Measurements from ENCODE around the gene ZNF548.
"Not testable (repeated sequence)": the region's sequence is repeated elsewhere in the genome, so short reads cannot be mapped to it uniquely, and the experiment has no call there.

Gene ZNF548

GRCh38 chr19:57389730-57390598 is at the start of gene ZNF548:
ZNF548 (plus strand) TSS chr19:57389854; CDS start chr19:57390100, 246 bp downstream.
- DNase-seq (ENCODE audit: low read depth), result peak; percentile 99

- DNase-seq (ENCODE audit: low read depth), result no peak
Measured at GRCh38 chr19:57342582-57342981, 47.1 kb upstream of the ZNF548 start.

DNA sequence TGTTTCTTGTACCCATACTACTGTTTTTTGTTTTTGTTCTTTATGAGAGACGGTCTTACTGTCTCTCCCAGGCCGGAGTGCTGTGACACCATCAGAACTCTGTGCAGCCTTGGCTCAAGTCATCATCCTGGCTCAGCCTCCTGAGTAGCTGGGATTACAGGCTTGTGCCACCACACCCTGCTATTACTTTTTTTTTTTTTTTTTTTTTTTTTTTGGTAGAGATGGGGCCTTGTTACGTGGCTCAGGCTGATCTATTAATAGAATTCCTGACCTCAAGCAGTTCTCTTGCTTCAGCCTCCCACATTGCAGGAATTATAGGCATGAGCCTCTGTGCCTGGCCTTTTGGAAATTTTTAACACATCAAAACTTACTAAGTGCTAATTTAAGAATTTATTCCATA is 41.5 kb upstream of the ZNF548 start:
- DNase-seq (ENCODE audit: low read depth), result no peak

DNA sequence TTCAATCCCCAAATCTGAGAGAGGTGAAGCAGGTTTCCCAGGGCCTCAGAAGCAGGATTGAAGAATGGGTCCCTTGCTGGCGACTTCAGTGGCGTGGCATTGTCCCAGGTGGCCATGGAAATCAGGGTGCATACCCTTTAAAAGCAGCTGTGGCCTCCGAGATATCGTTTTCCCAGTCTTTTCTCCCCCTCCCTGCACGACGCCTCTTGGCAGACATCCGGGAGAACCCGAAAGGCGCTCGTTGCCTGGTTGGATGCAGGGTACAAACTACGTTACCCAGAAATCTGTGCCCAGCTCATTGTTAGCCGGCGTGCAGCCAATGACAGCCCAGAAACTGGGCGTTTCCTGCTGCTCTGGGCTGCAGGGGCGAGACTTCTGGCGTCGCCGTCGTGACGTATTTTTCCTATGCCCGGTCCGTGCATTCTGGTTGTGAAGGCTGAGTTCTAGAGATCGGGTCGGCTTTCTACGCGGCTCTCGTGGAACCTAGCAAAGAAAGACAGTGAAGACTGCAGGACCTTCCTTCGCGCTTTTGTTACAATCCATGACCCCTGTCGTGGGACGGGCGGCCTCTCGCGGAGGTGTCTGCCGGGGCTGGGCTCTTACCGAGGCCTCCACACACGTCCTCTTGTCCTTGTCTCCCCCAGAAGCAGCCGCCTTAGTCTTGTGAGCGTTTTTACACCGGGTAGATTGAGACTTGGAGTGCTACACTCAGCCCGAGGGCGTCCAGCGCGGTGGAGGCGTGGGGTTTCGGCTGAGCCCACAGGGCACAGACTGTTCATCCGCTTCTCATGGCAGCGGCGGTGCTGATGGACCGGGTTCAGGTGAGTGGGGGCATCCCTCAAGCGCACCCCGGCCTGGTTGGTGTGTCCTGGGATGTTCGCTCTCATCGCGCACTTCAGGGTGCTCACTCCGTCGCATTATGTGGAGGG is 38.5 kb upstream of the ZNF548 start, which contains the start of gene ZNF304:
Gene ZNF304 (plus strand): TSS at position 395 of the 929 bp plus-strand sequence. CDS start 394 bp downstream, at position 789.
- peak; percentile 68 for DNase-seq (ENCODE audit: low read depth)

DNA sequence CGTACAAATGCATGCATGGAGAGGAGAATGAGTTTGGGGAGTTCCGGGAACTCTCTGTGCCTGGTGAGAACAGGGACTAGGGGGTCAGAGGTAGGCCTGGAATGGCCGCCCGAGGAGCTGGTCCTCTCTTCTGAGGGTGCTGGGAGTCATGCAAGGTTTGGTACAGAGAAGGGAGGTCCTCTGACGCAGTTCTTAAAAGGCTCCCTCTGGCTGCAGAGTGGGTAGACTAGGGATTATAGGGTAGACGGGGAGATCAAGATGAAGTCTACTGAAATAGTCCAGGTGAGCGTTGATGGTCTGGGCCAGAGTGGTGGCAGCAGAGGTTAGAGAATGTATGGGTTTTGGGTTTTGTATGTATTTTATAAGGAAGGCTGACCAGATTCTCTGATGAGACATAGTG is 37.8 kb upstream of the ZNF548 start:
- DNase-seq (ENCODE audit: low read depth), result no peak

DNA sequence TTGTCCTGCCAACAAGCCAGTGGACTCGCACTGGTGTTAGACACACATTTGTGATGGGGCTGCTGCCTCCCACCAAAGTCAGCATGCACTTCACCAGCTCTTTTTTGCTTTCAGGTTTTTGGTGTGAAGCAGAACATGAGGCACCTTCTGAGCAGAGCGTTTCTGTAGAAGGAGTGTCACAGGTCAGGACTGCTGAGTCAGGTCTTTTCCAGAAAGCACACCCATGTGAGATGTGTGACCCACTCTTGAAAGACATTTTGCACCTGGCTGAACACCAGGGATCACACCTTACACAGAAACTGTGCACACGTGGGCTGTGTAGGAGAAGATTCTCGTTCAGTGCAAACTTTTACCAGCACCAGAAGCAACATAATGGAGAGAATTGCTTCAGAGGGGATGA is 33.7 kb upstream of the ZNF548 start:
- DNase-seq (ENCODE audit: low read depth), result no peak

DNA sequence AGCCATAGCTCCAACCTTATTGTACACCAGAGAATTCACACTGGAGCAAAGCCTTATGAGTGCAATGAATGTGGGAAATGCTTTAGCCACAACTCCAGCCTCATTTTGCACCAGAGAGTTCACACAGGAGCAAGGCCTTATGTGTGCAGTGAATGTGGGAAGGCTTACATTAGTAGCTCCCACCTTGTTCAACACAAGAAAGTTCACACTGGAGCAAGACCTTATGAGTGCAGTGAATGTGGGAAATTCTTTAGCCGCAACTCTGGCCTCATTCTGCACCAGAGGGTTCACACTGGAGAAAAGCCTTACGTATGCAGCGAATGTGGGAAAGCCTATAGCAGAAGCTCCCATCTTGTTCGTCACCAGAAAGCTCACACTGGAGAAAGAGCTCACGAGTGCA is 32.2 kb upstream of the ZNF548 start:
- no peak for DNase-seq (ENCODE audit: low read depth)

DNA sequence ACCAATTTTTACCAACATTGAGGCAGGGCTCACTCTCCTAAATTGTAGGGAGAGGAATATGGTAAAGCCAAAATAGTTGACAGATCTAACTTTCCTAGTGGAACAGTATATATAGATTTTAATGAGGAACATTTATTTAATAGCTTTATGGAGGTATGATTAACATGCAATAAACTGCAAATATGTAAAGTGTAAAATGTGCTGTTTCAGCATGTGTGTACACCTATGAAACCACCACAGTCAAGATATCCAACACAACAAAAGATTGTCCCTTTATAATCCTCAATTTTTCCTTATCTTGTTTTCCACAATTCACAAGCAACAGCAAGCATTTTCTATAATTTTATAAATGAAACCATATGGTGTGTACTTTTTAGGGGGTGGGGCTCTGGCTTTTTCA is 30.4 kb upstream of the ZNF548 start:
- no peak for DNase-seq (ENCODE audit: low read depth)

DNA sequence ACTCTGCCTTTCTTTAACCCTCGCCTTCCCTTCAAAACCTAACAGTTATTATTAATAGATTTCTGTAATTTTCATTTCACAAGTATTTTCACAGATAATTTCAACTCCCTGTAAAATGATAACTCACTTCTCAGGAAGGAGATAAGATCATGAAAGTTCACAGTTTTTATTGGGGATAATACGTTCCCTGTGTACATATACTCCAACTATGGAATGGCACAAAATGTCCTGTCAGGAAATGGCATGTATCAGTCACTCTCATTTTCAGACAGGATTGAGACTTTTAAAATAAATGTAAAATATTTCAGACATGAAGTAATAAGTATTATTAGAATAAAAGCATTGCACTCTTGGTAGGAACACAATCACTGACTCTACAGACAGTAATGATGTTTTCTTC is 27.2 kb upstream of the ZNF548 start:
- DNase-seq (ENCODE audit: low read depth), result no peak

- peak; percentile 98 for DNase-seq (ENCODE audit: low read depth)
Measured at GRCh38 chr19:57362997-57363687, 26.5 kb upstream of the ZNF548 start, which contains the start of the genes TRAPPC2B and ZNF547. TRAPPC2B (plus strand) TSS chr19:57363551; CDS start chr19:57364834, 1,283 bp downstream. ZNF547 (plus strand) TSS chr19:57363551; CDS start chr19:57368556, 5,005 bp downstream.

DNA sequence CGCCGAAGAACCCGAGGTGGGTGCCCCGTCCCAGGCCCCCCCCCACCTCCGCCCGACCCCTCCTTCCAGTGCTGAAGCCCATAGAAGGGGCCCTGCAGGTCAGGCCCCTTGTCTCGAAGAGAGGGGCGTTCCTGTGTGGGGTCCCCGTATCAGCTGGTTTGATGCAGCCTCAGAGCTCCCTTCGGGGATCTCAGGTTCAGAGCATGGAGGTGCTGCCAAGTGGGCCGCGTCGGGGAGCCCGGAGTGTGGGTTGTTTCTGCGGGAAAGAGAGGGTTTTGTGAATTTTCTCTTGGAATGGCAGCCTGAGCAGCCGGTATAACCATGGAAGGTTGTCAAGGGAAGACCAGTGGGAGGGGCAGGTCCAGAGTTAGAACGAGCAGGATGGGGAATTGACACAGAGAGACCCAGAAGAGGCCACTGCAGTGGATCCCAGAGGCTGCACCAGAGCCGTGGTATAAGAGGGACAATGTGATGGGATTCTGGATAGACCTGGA is 25.9 kb upstream of the ZNF548 start:
- DNase-seq (ENCODE audit: low read depth), result no peak

- DNase-seq (ENCODE audit: low read depth), result no peak
Measured at GRCh38 chr19:57366776-57367175, 22.9 kb upstream of the ZNF548 start.

- DNase-seq (ENCODE audit: low read depth), result no peak
Measured at GRCh38 chr19:57374179-57374578, 15.5 kb upstream of the ZNF548 start.

DNA sequence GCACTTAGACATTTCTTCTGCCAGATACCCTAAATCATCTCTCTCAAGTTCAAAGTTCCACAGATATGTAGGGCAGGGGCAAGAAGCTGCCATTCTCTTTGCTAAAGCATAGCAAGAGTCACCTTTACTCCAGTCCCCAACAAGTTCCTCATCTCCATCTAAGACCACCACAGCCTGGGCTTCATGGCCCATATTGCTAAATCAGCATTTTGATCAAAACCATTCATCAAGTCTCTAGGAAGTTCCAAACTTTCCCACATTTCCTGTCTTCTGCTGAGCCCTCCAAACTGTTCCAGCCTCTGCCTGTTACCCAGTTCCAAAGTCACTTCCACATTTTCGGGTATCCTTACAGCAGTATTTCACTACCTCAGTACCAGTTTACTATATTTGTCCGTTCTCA is 15.0 kb upstream of the ZNF548 start:
- not testable (repeated sequence) for DNase-seq (ENCODE audit: low read depth)

DNA sequence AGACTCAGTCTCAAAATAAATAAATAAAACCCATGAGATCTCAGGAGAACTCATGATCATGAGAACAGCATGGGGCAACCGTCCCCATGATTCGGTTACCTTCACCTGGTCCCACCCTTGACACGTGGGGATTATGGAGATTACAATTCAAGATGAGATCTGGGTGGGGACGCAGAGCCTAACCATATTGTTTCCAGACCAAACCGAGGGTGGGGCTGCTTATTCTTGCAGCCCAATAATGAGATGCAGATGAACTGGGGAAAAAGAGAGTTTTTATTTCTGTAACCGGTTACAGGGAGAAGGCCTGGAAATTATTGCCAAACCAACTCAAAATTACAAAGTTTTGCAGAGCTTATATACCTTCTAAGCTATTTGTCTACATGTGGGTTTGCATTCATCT is 13.5 kb upstream of the ZNF548 start:
- DNase-seq (ENCODE audit: low read depth), result no peak

- no peak for DNase-seq (ENCODE audit: low read depth)
Measured at GRCh38 chr19:57377498-57378146, 12.0 kb upstream of the ZNF548 start.

GRCh38 chr19:57380923-57381322 is 8.7 kb upstream of the ZNF548 start:
- DNase-seq (ENCODE audit: low read depth), result no peak

- no peak for DNase-seq (ENCODE audit: low read depth)
Measured at GRCh38 chr19:57382806-57383488, 6.7 kb upstream of the ZNF548 start.

DNA sequence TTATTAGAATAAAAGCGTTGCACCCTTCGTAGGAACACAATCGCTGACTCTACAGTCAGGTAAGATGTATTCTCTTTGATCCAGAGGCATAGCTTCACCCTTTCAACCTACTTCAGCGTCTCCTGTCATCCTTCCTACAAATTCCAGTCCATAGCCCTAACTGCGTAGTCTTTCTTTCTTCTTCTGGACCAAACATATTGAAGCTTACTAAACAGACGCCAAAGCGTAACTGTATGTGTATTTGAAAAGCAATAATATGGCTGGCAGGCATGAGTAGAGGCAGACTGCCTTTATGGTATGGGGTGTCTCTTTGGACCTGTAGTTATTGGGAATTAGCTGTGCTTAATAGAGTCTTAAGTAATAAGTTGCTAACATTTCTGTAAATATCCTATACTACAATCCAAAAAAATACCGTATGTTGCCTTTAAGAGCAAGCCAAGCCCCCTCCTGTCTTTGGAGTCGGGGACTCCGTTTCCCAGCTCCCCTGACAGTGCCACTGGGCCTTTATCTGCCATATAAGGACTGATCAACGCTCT is 392 bp upstream of the ZNF548 start:
- DNase-seq (ENCODE audit: low read depth), result no peak

- DNase-seq (ENCODE audit: low read depth), result no peak
Measured at GRCh38 chr19:57395710-57396109, 6.1 kb downstream of the ZNF548 start.

All from stimulated activated CD8-positive, alpha-beta memory T cell treated with anti-CD3 and anti-CD28 coated beads, Interleukin-12 subunit alpha, Interleukin-12 subunit beta, amount 100 ng/mL, for 4 hours (primary cell).